HepG2 (cell line): ENCODE measurements around the gene PRR15L. TPM values are rescaled to one million over a fixed set of nuclear protein-coding genes. Genes with fewer than 3 reads are reported as not detected.

Source experiments
- CENPBD1 ChIP-seq: sonication (generic); formaldehyde crosslinking; IDR thresholded peaks from 2 replicates; pipeline ENCODE4 v1.8.0; 2022; ENCODE audit warnings: missing genetic modification reagents, low read depth, mild to moderate bottlenecking, borderline replicate concordance
- CENPT ChIP-seq: sonication (generic); formaldehyde crosslinking; IDR thresholded peaks from 2 replicates; pipeline ENCODE4 v1.8.0; 2022; ENCODE audit warnings: low read depth, mild to moderate bottlenecking, moderate library complexity, missing genetic modification reagents
- GLI4 ChIP-seq: sonication (generic); formaldehyde crosslinking; IDR thresholded peaks from 2 replicates; pipeline ENCODE4 v1.5.1; 2020; ENCODE audit warnings: missing genetic modification reagents, mild to moderate bottlenecking, moderate library complexity, borderline replicate concordance
- HNF1A ChIP-seq, 2 experiments: sonication (generic) in 1 of 2; formaldehyde crosslinking in 1 of 2; IDR thresholded peaks; 2 replicates each; pipeline versions ENCODE4 v1.4.0 to v1.6.1; 2016 to 2020; ENCODE audit warnings: borderline replicate concordance in 1 of 2, low read depth in 1 of 2, mild to moderate bottlenecking in 1 of 2, missing genetic modification reagents in 1 of 2
- HNRNPLL ChIP-seq: fragments of 200-400 bp; formaldehyde crosslinking; IDR thresholded peaks from 2 replicates; pipeline ENCODE4 v1.6.1; 2017; ENCODE audit warnings: mild to moderate bottlenecking, low read depth, low read length; ENCODE audit not compliant: poor library complexity, severe bottlenecking
- MEIS2 ChIP-seq: sonication (generic); formaldehyde crosslinking; IDR thresholded peaks from 2 replicates; pipeline ENCODE4 v1.9.0; 2021; ENCODE audit warnings: mild to moderate bottlenecking, missing genetic modification reagents
- PHF21A ChIP-seq: sonication (generic); formaldehyde crosslinking; IDR thresholded peaks from 2 replicates; pipeline ENCODE4 v1.5.0; 2020; ENCODE audit warnings: mild to moderate bottlenecking, missing genetic modification reagents
- RAD21 ChIP-seq: fragments of 450-650 bp; formaldehyde crosslinking; IDR thresholded peaks from 2 replicates; pipeline ENCODE4 v1.5.0; 2020; ENCODE audit warnings: mild to moderate bottlenecking
- SNAPC2 ChIP-seq: sonication (generic); formaldehyde crosslinking; IDR thresholded peaks from 2 replicates; pipeline ENCODE4 v1.8.1; 2022; ENCODE audit warnings: mild to moderate bottlenecking, missing genetic modification reagents
- THAP11 ChIP-seq: IDR thresholded peaks from 2 replicates; pipeline ENCODE4 v1.6.1; 2016; ENCODE audit warnings: missing biosample characterization, missing genetic modification reagents
- TRAFD1 ChIP-seq: sonication (generic); formaldehyde crosslinking; IDR thresholded peaks from 2 replicates; pipeline ENCODE4 v1.5.1; 2020; ENCODE audit warnings: missing genetic modification reagents, mild to moderate bottlenecking, borderline replicate concordance
- ZBTB4 ChIP-seq: sonication (generic); formaldehyde crosslinking; IDR thresholded peaks from 2 replicates; pipeline ENCODE4 v1.4.0; 2020; ENCODE audit warnings: missing genetic modification reagents, mild to moderate bottlenecking, borderline replicate concordance
- ZNF367 ChIP-seq: sonication (generic); formaldehyde crosslinking; IDR thresholded peaks from 2 replicates; pipeline ENCODE4 v1.4.0; 2020; ENCODE audit warnings: missing genetic modification reagents, borderline replicate concordance
- ZNF589 ChIP-seq: sonication (generic); formaldehyde crosslinking; conservative IDR thresholded peaks from 2 replicates; pipeline ENCODE4 v1.8.0; 2022; ENCODE audit warnings: mild to moderate bottlenecking, moderate library complexity, missing genetic modification reagents
- ZNF614 ChIP-seq: IDR thresholded peaks from 2 replicates; pipeline ENCODE4 v1.6.1; 2018; ENCODE audit warnings: missing biosample characterization, missing genetic modification reagents, inconsistent platforms, borderline replicate concordance
- ZNF691 ChIP-seq: sonication (generic); formaldehyde crosslinking; IDR thresholded peaks from 2 replicates; pipeline ENCODE4 v1.4.0; 2020; ENCODE audit warnings: missing genetic modification reagents, low read depth, mild to moderate bottlenecking, borderline replicate concordance
- ZNF740 ChIP-seq: sonication (generic); formaldehyde crosslinking; IDR thresholded peaks from 2 replicates; pipeline ENCODE4 v1.4.0; 2020; ENCODE audit warnings: missing genetic modification reagents
- polyA plus RNA-seq, 8 experiments: library from polyadenylated mRNA; depleted of rRNA in 3 of 8; stranded (reverse) in 7 of 8; unstranded in 1 of 8; fragments of >200 nt; fragmentation: Illumina TruSeq in 4 of 8; extraction: Trizol in 4 of 8; gene quantifications; 2 replicates each; pipeline versions ENCODE4 v1.2.1 to v1.2.3, GENCODE V29; 2011 to 2016; ENCODE audit warnings: low read depth in 4 of 8, missing spikeins in 1 of 8, mixed read lengths in 1 of 8; ENCODE audit not compliant: insufficient read depth in 1 of 8
- total RNA-seq, 5 experiments: library from RNA; depleted of rRNA; stranded (reverse); fragments of >200 nt; fragmentation: Illumina TruSeq; extraction: Trizol; gene quantifications; 2 replicates each; pipeline ENCODE4 v1.2.3, GENCODE V29; 2016; ENCODE audit warnings: low read depth in 1 of 5

The PRR15L gene
- total and polyA plus RNA-seq, 2 of the 13 experiments (the other 11 are each of a cell fraction or from before 2014, with no cell fraction given), result 0.44 to 2.0 TPM

DNA sequence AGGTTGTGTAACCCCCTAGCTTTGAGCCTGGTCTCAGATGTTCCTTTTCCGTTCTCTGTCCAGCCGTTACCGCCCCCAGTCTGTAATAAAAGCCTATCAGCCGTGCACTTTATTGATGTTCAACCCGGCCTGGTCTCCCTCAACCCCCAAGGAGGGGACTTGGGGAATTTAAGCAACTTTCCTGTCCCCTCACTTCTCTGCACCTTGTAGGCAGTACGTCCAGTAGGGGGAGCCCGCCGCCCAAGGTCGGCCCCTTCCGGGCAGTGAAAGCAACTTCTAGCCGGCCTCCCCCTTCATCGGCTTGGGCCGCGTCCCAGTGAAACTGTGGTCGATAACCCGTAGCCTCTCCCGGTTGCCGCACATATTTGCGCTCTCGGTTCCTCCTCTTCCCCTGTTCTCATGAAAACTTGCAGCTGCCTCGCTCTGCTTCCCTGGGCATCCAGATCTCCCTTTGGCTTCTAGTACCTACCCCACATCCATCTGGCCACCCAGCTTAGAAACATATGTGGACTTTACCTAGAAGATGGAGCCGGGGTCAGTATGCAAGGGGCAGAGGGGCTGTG, 8.4 kb downstream of the PRR15L start (continued):
- TF ChIP-seq HNRNPLL (peak; percentile 59), PHF21A (CRISPR knock-in tag) (peak; percentile 64), CENPT (CRISPR knock-in tag) (no peak), TRAFD1 (no peak), MEIS2 (no peak), ZNF589 (no peak), ZNF691 (CRISPR knock-in tag) (0 out of 2 replicates have a peak, but pooled peaks have one; percentile 7), GLI4 (CRISPR knock-in tag) (no peak), RAD21 (CRISPR knock-in tag) (peak; percentile 97), SNAPC2 (CRISPR knock-in tag) (peak; percentile 87; the same call in 1 of the 2 replicates), ZBTB4 (CRISPR knock-in tag) (0 out of 2 replicates have a peak, but pooled peaks have one; percentile 24), THAP11 (no peak; the same call in 1 of the 2 replicates), ZNF367 (CRISPR knock-in tag) (no peak), ZNF740 (0 out of 2 replicates have a peak, but pooled peaks have one; percentile 54), HNF1A (IDR thresholded peaks at IDR 0.05; ENCODE audit: low read depth) (peak; percentile 48; the same call in 1 of the 2 replicates), HNF1A (CRISPR knock-in tag; IDR thresholded peaks at IDR 0.05; ENCODE audit: borderline replicate concordance) (no peak), ZNF614 (0 out of 2 replicates have a peak, but pooled peaks have one; percentile 10), CENPBD1 (no peak)
